Activated CD8-positive, alpha-beta memory T cell treated with anti-CD3 and anti-CD28 coated beads, Interleukin-2, amount 10 ng/mL, durations not matched to agents 7 days and 5 days (primary cell): ENCODE data around the gene AGBL2. TPM values are rescaled to one million over a fixed set of nuclear protein-coding genes. Genes with fewer than 3 reads are reported as not detected.
"Not testable (repeated sequence)": the region's sequence is repeated elsewhere in the genome, so short reads cannot be mapped to it uniquely, and the experiment has no call there.

Experiments used
- ATAC-seq: fragments of 150-1000 bp; cut with Tn5 transposase; one replicate; pipeline ENCODE4 v1.10.0; 2021; ENCODE audit warnings: moderate library complexity
- CTCF ChIA-PET: fragments of 350-600 bp; sonication (Branson Sonifier 250); formaldehyde crosslinking; loops from one replicate; lab custom pipeline; 2021; ENCODE audit warnings: antibody characterized with exemption; lab: Charles Lee
- DNase-seq: peaks from one replicate; pipeline ENCODE4 v3.0.0-alpha.2; 2020
- H3K27ac Mint-ChIP-seq: one replicate; pipeline ENCODE4 v1.8.0; 2021; ENCODE audit warnings: mild to moderate bottlenecking, mixed read lengths
- H3K27me3 Mint-ChIP-seq: one replicate; pipeline ENCODE4 v1.8.0; 2021; ENCODE audit warnings: mixed read lengths
- H3K36me3 Mint-ChIP-seq: one replicate; pipeline ENCODE4 v1.8.0; 2021; ENCODE audit warnings: mild to moderate bottlenecking, mixed read lengths
- H3K4me1 Mint-ChIP-seq: one replicate; pipeline ENCODE4 v1.8.0; 2021; ENCODE audit warnings: mixed read lengths
- H3K4me3 Mint-ChIP-seq: one replicate; pipeline ENCODE4 v1.8.0; 2021; ENCODE audit warnings: mild to moderate bottlenecking, moderate library complexity, mixed read lengths
- H3K9me3 Mint-ChIP-seq: one replicate; pipeline ENCODE4 v1.8.0; 2022; ENCODE audit warnings: low read depth, mixed read lengths
- total RNA-seq, 2 experiments: library from RNA; stranded (reverse); gene quantifications; one replicate each; pipeline ENCODE4 v1.2.3, GENCODE V29; 2021

AGBL2 gene
- total RNA-seq, 2 experiments from 2014 or later = 5.6 to 10.3 TPM

DNA sequence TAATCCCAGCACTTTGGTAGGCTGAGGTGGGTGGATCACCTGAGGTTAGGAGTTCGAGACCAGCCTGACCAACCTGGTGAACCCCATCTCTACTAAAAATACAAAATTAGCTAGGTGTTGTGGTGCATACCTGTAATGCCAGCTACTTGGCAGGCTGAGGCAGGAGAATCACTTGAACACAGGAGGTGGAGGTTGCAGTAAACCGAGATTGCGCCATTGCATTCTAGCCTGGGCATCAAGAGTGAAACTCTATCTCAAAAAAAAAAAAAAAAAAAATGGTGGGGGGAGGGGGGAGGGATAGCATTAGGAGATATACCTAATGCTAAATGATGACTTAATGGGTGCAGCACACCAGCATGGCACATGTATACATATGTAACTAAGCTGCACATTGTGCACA is 28.5 kb downstream of the AGBL2 start:
- H3K4me1 Mint-ChIP-seq, H3K27ac Mint-ChIP-seq, ATAC-seq, DNase-seq, H3K36me3 Mint-ChIP-seq, H3K4me3 Mint-ChIP-seq, H3K27me3 Mint-ChIP-seq, H3K9me3 Mint-ChIP-seq, CTCF ChIA-PET: not testable (repeated sequence)

DNA sequence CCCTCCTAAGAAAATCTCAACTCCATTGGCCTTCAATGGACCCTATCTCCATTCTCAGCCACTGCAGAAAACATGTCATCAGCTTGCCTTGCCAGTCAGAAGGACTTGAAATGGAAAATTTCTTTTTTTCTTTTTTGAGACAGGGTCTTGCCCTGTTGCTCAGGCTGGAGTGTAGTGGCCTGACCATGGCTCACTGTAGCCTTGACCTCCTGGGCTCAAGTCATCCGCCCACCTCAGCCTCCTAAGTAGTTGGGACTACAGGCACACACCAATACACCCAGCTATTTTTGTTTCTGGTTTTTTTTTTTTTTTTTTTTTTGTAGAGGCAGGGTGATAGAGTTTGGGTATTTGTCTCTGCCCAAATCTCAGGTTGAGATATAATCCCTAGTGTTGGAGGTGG is 29.0 kb downstream of the AGBL2 start:
- Mint-ChIP-seq H3K4me3 (no peak overlapping the region), H3K27me3 (no peaks in the 10 kb centered on the region), H3K27ac (no peak overlapping the region), H3K4me1 (no peaks in the 10 kb centered on the region), H3K36me3 (no peaks in the 10 kb centered on the region), H3K9me3 (no peaks in the 10 kb centered on the region)
- no peak for ATAC-seq
- no peak for DNase-seq
- CTCF ChIA-PET = no interaction called here

DNA sequence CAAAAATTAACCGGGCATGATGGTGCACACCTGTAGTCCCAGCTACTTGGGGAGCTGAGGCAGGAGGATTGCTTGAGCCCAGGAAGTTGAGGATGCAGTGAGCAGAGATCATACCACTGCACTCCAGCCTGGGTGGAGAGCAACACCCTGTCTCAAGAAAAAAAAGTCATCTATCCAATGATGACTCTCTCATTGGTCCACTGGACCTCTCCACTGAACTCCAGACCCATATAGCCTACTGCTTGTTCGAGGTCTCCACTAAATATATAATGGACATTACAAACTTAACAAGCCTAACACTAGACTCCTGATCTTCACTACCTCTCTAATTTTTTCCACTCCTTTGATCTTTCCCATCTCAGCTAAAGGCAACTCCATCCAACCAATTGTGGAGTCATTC is 39.3 kb downstream of the AGBL2 start:
- DNase-seq (no peak), ATAC-seq (no peak)
- Mint-ChIP-seq H3K27ac (no peak overlapping the region), H3K4me3 (no peak overlapping the region), H3K27me3 (no peaks in the 10 kb centered on the region), H3K36me3 (no peaks in the 10 kb centered on the region), H3K4me1 (no peaks in the 10 kb centered on the region), H3K9me3 (no peaks in the 10 kb centered on the region)
- CTCF ChIA-PET = no interaction called here

DNA sequence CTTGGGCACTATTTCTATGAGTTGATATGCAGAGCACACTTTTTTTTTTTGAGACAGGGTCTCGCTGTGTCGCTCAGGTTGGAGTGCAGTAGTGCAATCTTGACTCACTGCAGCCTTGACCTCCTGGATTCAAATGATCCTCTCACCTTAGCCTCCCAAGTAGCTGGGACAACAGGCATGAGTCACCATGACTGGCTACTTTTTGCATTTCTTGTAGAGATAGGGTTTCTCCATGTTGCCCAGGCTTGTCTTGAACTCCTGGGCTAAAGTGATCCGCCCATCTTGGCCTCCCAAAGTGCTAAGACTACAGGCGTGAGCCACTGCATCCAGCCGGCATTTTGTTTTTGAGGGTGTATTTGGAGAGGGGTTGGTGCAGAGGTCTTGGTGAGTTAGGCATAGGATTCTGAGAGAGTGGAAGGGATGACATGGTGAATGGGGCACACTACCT is 42.9 kb downstream of the AGBL2 start:
- ATAC-seq (no peak), DNase-seq (no peak)
- Mint-ChIP-seq H3K4me1 (no peaks in the 10 kb centered on the region), H3K4me3 (no peak overlapping the region), H3K27ac (no peak overlapping the region), H3K36me3 (no peaks in the 10 kb centered on the region), H3K27me3 (no peaks in the 10 kb centered on the region), H3K9me3 (no peaks in the 10 kb centered on the region)
- CTCF ChIA-PET = interaction anchor here (0.7 to 1.3 kb wide), 2 partner anchors 8 to 518 kb away, joined by 3 read pairs; no protein-coding TSS in a partner anchor

DNA sequence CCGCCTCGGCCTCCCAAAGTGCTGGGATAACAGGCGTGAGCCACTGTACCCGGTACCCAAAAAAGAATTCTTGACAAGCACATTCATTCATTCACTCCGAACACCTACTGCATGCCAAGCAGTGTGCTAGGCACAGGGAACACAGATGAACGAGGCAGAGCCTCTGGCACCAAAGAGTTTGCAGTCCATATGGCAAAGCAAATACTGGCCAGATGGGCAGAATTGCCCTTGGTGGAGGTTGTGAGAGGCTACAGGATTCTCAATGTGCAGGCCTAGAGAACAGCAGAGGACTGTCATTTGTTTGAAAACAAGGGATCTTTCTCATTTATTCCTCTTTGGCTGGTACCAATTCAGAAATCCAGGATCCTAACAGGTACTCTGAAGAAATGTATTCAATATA is 45.3 kb downstream of the AGBL2 start:
- H3K9me3 Mint-ChIP-seq = no peaks in the 10 kb centered on the region
- no peak overlapping the region for H3K27ac Mint-ChIP-seq
- ATAC-seq = no peak
- no peaks in the 10 kb centered on the region for H3K27me3 Mint-ChIP-seq
- CTCF ChIA-PET = no interaction called here
- peaks cover 2% of the 10 kb centered on the region for H3K36me3 Mint-ChIP-seq
- no peak overlapping the region for H3K4me3 Mint-ChIP-seq
- H3K4me1 Mint-ChIP-seq = no peaks in the 10 kb centered on the region
- no peak for DNase-seq

DNA sequence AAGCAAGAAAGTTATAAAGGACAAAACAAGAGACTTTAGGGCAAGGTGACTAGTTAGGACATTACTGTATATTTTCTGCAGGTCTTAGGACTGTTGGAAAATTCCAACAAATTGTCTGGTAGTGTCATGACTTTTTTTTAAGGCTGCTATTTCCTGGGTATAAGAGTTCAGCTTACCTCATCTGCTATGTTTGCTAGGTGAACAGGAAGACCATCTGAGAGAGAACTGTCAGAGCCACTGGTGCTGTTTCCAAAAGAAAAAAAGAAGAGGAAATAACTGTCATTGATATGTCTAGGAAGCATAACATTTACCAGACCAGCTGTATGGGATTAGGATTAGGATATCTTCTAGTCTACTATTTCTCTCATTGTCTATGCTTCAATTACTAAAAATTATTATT is 46.5 kb downstream of the AGBL2 start:
- H3K4me1 Mint-ChIP-seq = no peaks in the 10 kb centered on the region
- no peaks in the 10 kb centered on the region for H3K27me3 Mint-ChIP-seq
- DNase-seq (no peak), ATAC-seq (no peak)
- H3K36me3 Mint-ChIP-seq = peaks cover 2% of the 10 kb centered on the region
- H3K27ac Mint-ChIP-seq = no peak overlapping the region
- H3K4me3 Mint-ChIP-seq = no peak overlapping the region
- CTCF ChIA-PET = no interaction called here
- no peaks in the 10 kb centered on the region for H3K9me3 Mint-ChIP-seq

DNA sequence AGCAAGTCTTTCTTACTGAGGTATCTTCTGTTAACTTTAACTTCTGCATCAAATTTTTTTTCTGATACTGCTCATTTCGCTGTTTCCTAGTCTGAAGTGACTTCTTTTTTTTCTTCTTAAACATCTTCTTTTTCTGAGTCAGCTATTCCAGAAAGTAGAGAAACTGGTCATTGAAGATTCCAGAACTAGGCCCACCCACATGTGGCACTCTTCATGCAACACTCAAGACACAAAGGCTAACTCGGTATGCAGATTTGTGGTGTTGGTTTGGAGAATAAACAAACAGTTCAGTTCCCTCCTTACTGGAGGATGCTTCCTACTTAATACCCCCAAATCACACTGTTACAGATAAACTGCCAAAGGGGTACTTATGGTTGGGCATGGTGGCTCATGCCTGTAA is 47.6 kb downstream of the AGBL2 start:
- Mint-ChIP-seq H3K27ac (no peak overlapping the region), H3K4me1 (peaks cover 3% of the 10 kb centered on the region), H3K4me3 (no peak overlapping the region), H3K36me3 (peaks cover 2% of the 10 kb centered on the region), H3K9me3 (no peaks in the 10 kb centered on the region), H3K27me3 (no peaks in the 10 kb centered on the region)
- no peak for DNase-seq
- CTCF ChIA-PET = no interaction called here
- no peak for ATAC-seq

DNA sequence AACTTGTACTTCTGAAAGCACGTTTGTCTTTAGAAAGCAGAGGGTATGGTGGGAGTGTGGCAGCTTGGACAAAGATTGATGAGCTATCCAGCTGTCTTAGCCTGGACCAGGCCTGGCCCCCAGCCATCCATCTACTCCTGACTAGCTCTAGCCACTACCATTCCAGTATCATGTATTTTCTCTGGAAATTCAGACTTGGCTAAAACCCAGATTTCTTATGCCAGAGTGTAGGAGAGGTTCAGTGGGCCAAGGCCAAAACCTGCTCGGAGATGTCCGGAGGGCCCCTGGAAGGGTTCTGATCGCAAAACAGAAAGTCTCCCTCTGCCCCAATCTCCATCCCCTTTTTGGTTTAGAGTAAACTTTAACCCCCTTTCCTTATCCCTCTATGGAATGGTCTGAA is 48.0 kb downstream of the AGBL2 start:
- Mint-ChIP-seq H3K36me3 (peaks cover 2% of the 10 kb centered on the region), H3K4me1 (peaks cover 3% of the 10 kb centered on the region), H3K27me3 (no peaks in the 10 kb centered on the region), H3K27ac (no peak overlapping the region), H3K9me3 (no peaks in the 10 kb centered on the region), H3K4me3 (no peak overlapping the region)
- DNase-seq = no peak
- CTCF ChIA-PET = no interaction called here
- no peak for ATAC-seq

DNA sequence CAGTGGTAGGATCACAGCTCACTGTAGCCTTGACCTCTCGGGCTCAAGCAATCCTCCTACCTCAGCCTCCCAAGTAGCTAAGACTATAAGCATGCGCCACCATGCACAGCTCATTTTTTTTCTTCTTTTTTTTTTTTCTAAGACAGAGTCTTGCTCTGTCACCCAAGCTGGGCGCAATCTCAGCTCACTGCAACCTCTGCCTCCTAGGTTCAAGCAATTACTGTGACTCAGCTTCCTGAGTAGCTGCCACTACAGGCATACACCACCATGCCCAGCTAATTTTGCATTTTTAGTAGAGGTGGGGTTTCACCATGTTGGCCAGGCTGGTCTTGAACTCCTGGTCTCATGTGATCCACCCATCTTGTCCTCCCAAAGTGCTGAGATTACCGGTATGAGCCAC is 50.2 kb downstream of the AGBL2 start:
- H3K36me3 Mint-ChIP-seq, H3K4me3 Mint-ChIP-seq, H3K4me1 Mint-ChIP-seq, H3K27ac Mint-ChIP-seq, H3K9me3 Mint-ChIP-seq, H3K27me3 Mint-ChIP-seq, CTCF ChIA-PET, DNase-seq: not testable (repeated sequence)
- peak; percentile 27 for ATAC-seq

DNA sequence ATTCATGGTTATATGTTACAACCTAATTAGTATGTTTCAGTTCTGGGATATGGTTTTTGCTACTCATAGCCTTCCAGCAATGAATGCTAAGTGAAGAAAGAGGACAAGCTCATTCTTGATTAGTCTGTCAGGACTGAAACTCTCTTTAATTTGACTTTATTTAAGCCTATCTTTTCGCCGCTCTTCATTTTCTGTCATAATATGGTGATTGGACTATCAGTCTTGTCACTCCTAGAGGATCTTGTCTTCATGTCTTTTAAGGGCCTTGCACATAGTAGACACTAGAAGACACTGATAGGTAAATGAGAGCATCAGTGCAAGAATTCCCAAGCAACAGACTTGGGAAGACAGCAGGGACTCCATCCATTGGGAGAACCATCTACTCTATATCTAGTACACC is 53.9 kb downstream of the AGBL2 start:
- CTCF ChIA-PET = interaction anchor here (1.4 kb wide), 1 partner anchor 18 kb away, joined by 4 read pairs; no protein-coding TSS in a partner anchor
- Mint-ChIP-seq H3K9me3 (no peaks in the 10 kb centered on the region), H3K4me1 (peaks cover 3% of the 10 kb centered on the region), H3K36me3 (no peaks in the 10 kb centered on the region), H3K27me3 (peaks cover 2% of the 10 kb centered on the region), H3K27ac (no peak overlapping the region), H3K4me3 (no peak overlapping the region)
- DNase-seq (no peak), ATAC-seq (no peak)

DNA sequence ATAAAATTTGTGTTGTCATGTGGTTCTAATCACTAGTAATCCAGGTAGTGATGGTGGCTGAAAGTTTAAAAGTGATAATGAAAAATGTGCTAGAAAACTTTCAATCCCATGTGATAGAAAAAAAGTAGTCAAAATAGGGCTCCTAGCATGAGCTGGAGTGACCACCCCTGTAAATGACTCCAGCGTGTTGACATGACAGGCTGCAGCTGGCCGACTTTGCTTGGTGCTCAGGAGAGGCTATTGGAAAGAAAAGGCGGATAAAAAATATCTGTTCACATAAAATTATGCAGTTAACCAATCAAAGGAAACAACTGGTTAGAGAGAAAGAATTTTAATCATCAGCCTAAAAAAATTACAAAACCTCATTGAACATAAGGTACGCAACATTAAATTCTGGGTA is 55.9 kb downstream of the AGBL2 start:
- Mint-ChIP-seq H3K27me3 (peaks cover 10% of the 10 kb centered on the region), H3K27ac (no peak overlapping the region), H3K4me1 (peaks cover 3% of the 10 kb centered on the region), H3K9me3 (no peaks in the 10 kb centered on the region), H3K36me3 (no peaks in the 10 kb centered on the region), H3K4me3 (no peak overlapping the region)
- DNase-seq (no peak), ATAC-seq (no peak)
- CTCF ChIA-PET = no interaction called here

DNA sequence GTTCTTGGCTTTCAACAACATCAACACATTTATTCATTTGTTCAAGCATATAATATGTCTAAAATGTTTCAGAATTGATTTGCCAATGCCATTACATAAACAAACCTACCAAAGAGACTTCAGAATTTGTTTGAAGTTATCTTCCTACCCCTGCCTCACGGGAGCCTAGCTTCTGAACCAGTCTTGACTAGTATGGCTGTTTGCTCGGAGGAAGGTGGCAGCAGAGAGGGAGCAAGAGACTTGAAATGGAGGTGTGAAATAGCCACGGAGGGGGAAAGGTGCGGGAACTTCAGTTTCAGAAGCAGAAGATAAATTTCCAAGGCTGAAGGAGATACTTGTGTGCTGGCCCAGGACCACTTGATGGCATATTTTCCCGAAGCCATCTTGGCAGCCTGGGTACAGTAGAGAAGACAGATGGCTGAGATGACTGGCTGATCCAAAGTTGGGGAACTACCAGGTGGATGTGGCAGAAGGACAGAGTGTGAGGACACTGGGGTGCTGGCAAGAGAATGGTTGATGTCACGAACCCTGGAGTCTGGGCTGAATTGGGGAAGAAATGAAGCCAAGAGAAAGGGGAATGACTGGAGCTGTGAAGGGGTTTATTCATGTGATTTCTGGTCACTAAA is 58.8 kb downstream of the AGBL2 start:
- no peak for ATAC-seq
- H3K27ac Mint-ChIP-seq = no peak overlapping the region
- no peaks in the 10 kb centered on the region for H3K4me1 Mint-ChIP-seq
- peaks cover 10% of the 10 kb centered on the region for H3K27me3 Mint-ChIP-seq
- H3K4me3 Mint-ChIP-seq = no peak overlapping the region
- CTCF ChIA-PET = no interaction called here
- no peak for DNase-seq
- peaks cover 6% of the 10 kb centered on the region for H3K36me3 Mint-ChIP-seq
- peaks cover 7% of the 10 kb centered on the region for H3K9me3 Mint-ChIP-seq

DNA sequence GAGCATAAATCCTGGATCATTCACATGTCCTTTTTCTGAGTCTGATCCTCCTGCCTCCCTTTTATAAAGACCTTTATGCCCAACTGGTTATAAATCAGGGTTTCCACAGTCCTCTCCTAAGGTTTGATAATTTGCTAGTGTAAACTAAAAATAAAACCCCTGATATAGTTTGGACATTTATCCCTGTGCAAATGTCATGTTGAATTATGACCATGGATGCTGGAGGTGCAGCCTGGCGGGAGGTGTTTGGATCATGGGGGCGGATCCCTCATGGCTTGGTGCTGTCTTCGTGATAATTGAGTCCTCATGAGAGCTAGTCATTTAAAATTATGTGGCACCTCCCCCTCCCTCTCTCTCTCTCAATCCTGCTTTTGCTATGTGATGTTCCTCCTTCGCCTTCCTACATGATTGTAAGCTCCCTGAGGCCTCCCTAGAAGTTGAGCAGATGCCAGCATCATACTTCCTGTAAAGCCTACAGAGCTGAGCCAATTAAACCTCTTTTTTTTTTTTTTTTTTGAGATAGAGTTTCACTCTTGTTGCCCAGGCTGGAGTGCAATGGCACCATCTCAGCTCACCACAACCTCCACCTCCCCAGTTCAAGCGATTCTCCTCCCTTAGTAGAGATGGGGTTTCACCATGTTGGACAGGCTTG is 63.2 kb downstream of the AGBL2 start:
- H3K4me1 Mint-ChIP-seq = no peaks in the 10 kb centered on the region
- H3K4me3 Mint-ChIP-seq = no peak overlapping the region
- CTCF ChIA-PET = no interaction called here
- peaks cover 7% of the 10 kb centered on the region for H3K9me3 Mint-ChIP-seq
- no peak overlapping the region for H3K27ac Mint-ChIP-seq
- peaks cover 6% of the 10 kb centered on the region for H3K36me3 Mint-ChIP-seq
- no peak for ATAC-seq
- no peak for DNase-seq
- peaks cover 10% of the 10 kb centered on the region for H3K27me3 Mint-ChIP-seq

DNA sequence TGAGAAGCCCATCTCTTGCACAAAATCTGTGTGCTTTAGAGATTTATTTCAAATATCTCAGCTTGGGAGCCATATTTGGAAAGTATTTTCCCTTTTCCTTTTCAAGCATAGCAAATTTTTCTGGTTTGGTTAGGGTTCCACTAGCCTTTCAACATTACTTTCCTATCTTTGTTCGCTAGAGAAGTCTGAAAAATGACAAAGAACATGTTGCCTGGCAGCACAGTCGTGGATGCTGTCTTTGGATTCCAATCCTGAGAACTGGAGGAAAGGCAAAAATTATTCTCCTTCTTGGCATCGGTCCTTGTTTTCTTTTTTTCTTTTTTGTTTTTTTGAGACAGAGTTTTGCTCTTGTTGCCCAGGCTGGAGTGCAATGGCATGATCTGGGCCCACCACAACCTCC is 65.9 kb downstream of the AGBL2 start:
- ATAC-seq = no peak
- Mint-ChIP-seq H3K27me3 (no peaks in the 10 kb centered on the region), H3K9me3 (peaks cover 7% of the 10 kb centered on the region), H3K36me3 (peaks cover 6% of the 10 kb centered on the region), H3K27ac (no peak overlapping the region), H3K4me1 (no peaks in the 10 kb centered on the region), H3K4me3 (no peak overlapping the region)
- DNase-seq = no peak
- CTCF ChIA-PET = no interaction called here
